GM12873 (cell line): ENCODE results near the gene MRGPRX2.

ENCODE experiments used
- TF ChIP-seq, protein P1 (sequence below): IDR thresholded peaks from 2 replicates; pipeline ENCODE4 v1.5.1; 2012; ENCODE audit warnings: low read depth, mild to moderate bottlenecking, moderate library complexity, low read length, control low read depth; ENCODE audit not compliant: insufficient read depth; ENCODE audit errors: missing control alignments

The MRGPRX2 gene

DNA sequence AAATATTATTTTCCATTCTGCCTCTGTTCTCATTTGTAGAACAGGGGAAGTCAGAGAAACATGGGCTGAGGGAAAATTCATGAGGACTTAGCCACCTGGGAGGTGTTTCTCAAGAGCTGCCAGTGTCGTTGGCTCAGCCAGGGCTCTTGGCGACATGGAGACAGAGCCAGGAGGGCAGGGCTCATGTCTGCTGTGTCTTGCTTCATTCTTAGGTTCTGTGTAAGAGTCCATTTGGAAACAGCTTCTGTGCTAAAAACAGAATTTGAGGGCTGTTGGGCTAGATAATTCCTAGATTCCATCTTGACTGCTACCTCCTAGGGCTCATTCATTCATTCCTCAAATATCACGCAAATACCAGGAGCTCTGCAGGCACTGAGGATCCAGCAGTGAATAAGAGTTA lies 15.1 kb upstream of the MRGPRX2 start:
- TF ChIP-seq, protein P1, sequence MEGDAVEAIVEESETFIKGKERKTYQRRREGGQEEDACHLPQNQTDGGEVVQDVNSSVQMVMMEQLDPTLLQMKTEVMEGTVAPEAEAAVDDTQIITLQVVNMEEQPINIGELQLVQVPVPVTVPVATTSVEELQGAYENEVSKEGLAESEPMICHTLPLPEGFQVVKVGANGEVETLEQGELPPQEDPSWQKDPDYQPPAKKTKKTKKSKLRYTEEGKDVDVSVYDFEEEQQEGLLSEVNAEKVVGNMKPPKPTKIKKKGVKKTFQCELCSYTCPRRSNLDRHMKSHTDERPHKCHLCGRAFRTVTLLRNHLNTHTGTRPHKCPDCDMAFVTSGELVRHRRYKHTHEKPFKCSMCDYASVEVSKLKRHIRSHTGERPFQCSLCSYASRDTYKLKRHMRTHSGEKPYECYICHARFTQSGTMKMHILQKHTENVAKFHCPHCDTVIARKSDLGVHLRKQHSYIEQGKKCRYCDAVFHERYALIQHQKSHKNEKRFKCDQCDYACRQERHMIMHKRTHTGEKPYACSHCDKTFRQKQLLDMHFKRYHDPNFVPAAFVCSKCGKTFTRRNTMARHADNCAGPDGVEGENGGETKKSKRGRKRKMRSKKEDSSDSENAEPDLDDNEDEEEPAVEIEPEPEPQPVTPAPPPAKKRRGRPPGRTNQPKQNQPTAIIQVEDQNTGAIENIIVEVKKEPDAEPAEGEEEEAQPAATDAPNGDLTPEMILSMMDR, result no peak

DNA sequence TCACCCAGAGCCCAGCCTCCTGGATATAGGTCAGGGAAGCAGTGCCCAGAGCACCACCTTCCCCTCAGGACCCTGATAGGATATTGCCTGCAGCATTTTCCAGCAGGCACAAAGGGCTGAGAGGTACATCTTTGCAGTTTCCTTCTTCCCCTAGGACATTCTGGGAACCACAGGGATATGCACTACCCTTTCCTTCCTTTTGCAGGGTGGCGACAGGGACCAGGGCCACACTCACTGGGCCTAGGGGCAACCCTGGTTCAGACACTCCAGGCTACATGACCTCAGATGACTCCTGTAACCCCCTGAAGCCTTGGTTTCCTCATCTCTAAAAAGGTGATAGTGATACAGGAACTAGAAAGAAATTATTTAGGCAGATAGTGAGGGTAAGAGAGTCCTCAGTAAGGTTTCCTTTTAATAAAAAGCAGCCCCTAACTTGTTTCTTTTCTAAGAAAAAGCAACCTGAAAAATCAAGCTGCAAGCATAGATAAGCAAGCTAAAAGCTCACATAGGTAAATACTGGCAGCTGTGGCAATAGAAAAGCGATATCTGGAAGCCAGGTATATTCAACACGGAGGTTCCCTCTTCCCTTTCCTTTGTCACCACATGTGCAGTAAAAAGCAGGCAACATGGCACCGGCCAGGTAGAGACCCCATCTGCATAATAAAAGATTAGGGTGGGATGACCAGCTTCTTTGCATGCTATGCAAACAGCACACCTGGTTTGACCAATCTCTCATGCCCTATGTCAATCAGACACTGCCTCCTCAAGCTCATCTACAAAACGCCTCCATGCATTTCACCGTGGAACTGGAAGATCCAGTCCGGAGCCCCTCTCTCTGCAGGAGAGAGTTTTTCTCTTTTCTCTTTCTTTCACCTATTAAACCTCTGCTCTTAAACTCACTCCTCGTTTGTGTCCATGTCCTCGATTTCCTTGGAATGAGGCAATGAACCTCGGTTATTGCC lies 13.2 kb upstream of the MRGPRX2 start:
- TF ChIP-seq, protein P1, result no peak

DNA sequence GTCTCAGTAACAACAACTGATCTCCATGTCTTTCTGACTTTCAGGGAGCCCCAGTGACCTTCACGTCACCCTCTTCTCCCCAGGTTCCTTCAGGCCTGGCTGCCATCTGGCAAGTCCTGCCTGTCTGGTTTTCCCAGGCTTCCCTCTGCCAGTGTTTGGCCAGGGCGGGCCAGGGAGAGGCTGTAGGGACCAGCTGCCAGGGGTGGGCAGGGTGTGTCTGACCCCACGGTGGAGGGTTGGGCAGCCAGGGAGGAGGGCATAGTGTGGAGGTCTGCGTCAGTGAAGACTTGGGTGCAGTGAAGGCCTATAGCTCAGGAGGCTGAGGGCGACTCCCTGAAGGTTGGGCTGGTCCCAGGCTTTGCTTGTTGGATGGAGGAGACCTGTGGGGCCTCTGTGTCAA lies 11.9 kb upstream of the MRGPRX2 start:
- TF ChIP-seq, protein P1, result no peak

DNA sequence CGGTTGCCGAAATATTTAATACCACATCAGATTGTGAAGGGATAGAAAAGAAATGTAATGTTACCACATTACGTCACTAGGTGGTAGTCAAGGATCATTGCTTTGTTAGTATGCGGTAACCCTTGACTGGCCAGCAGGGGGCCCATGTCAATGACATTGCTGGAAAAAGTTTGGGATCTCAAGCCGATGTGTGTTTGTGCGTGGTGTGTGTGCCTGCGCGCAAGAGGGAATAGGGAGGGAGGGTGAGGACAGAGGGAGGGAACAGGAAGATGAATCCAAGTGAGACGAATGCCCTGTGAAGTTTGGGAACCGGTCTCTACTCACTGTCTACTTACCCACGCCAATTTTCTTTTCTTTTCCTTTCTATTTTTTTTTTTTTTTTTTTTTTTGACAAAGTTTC lies 10.7 kb upstream of the MRGPRX2 start:
- TF ChIP-seq, protein P1, result peak; percentile 97

DNA sequence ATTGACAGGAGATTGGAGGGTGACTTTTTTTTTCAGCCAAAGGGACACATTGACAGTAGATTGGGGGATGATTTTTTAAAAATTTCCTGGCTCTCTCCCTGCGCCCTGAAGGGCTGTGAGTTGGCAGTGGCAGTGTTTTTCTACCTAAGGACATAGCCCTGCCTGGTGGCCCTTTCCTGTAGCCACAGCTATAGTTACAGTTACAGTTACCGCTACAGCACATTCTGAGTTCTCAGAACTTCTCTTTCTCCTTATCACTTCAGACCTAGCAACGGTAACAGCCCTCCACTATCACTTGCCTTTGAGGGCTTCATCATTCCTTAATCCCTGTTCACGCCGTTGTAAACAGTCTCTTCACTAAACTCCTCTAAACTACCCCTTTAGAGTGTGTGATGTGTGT lies 684 bp downstream of the MRGPRX2 start:
- TF ChIP-seq, protein P1, result no peak

DNA sequence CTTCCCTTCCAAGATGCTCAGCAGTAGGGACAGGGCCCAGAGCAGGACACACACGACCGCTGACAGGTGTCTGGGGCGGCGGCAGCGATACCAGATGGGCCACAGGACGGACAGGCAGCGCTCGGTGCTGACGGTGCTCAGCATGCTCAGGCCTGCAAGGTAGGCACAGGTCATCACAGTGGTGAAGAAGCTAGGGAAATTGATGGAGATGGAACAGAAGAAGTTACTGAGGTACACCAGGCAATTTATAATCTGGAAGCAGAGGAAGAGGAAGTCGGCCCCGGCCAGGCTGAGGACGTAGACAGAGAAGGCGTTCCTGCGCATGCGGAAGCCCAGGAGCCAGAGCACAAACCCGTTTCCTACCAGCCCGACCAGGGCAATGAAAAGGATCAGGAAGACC lies 4.6 kb downstream of the MRGPRX2 start:
- TF ChIP-seq, protein P1, result no peak

DNA sequence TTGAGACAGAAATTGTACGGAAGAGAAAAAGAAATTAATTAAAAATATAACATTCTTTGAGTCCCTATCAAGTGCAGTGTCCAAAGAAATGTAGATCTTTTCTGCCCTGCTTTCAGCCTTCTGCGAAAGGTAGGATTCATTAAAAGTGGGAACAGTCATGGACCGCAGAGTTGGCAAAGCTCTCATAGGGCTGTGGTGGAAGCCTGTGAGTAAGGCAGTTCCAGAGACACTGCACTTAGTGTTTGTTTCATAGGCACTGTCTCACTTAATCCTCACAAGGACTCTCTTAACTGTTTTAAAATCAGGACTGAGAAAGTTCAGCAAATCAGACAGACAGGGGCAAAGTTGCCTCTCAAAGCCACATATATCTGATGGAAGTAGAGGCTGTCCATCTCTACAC lies 5.5 kb downstream of the MRGPRX2 start:
- TF ChIP-seq, protein P1, result no peak
